GM10266 (cell line): Measurements from ENCODE around the gene PRKAG2.

Experiments used
- DNase-seq: peaks from one replicate; pipeline ENCODE4 v3.0.0; 2012; ENCODE audit errors: extremely low spot score
- TF ChIP-seq, protein P1 (sequence below): IDR thresholded peaks from 2 replicates; pipeline ENCODE4 v1.5.1; 2012; ENCODE audit warnings: mild to moderate bottlenecking, low read depth; ENCODE audit not compliant: control insufficient read depth, insufficient read depth; ENCODE audit errors: missing control alignments

Gene PRKAG2

DNA sequence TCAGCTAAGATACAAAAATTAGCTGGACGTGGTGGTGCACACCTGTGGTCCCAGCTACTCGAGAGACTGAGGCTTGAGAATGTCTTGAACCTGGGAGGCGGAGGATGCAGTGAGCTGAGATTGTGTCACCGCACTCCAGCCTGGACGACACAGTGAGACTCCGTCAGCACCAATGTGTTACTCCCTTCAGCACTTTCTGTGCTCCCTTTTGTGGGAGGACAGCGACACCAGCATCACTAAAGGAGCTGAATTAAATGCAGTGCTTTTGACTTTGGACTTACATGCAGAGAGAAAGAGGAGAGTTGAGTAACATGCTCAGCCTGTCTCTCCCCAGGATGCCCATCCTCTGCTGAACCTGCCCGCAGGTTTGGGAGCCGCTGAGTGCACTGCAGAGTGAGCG lies 265.0 kb downstream of the PRKAG2 start:
- TF ChIP-seq, protein P1, sequence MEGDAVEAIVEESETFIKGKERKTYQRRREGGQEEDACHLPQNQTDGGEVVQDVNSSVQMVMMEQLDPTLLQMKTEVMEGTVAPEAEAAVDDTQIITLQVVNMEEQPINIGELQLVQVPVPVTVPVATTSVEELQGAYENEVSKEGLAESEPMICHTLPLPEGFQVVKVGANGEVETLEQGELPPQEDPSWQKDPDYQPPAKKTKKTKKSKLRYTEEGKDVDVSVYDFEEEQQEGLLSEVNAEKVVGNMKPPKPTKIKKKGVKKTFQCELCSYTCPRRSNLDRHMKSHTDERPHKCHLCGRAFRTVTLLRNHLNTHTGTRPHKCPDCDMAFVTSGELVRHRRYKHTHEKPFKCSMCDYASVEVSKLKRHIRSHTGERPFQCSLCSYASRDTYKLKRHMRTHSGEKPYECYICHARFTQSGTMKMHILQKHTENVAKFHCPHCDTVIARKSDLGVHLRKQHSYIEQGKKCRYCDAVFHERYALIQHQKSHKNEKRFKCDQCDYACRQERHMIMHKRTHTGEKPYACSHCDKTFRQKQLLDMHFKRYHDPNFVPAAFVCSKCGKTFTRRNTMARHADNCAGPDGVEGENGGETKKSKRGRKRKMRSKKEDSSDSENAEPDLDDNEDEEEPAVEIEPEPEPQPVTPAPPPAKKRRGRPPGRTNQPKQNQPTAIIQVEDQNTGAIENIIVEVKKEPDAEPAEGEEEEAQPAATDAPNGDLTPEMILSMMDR: no peak
- DNase-seq: no peak

GRCh38 chr7:151611041-151611440 lies 265.9 kb downstream of the PRKAG2 start:
- TF ChIP-seq, protein P1: no peak

GRCh38 chr7:151608031-151608551 lies 268.8 kb downstream of the PRKAG2 start:
- TF ChIP-seq, protein P1: no peak

More at GRCh38 chr7:151611041-151611440, 265.9 kb downstream of the PRKAG2 start:
- DNase-seq: no peak

DNA sequence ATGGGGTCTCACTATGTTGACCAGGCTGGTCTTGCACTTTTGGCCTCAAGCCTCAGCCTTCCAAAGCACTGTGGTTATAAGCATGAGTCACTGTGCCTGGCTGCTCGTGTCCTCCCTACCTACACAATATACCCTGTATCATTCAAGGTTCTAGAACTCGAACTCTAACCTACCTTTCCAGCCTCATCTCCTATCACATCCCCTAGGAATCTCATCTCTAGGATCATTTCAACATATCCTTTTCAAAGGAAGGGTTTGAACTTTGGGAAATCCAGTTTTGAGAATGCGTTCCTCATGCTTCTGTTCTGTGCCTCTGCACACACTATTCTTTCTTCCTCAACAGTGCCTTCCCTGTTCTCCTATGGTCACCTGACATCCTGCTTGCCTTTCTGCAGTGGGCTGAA lies 269.4 kb downstream of the PRKAG2 start:
- no peak for DNase-seq
- TF ChIP-seq, protein P1: no peak

More at GRCh38 chr7:151608031-151608551, 268.8 kb downstream of the PRKAG2 start:
- no peak for DNase-seq

GRCh38 chr7:151603951-151604350 lies 273.0 kb downstream of the PRKAG2 start:
- TF ChIP-seq, protein P1: no peak

GRCh38 chr7:151601521-151602305 lies 275.2 kb downstream of the PRKAG2 start:
- TF ChIP-seq, protein P1: no peak
- no peak for DNase-seq

More at GRCh38 chr7:151603951-151604350, 273.0 kb downstream of the PRKAG2 start:
- no peak for DNase-seq

GRCh38 chr7:151600331-151600730 lies 276.6 kb downstream of the PRKAG2 start:
- no peak for DNase-seq
- TF ChIP-seq, protein P1: no peak
